C4-2B (cell line): ENCODE results near the gene PLEKHM2.

Source experiments
- CTCF ChIP-seq: fragments of 450-650 bp; conservative IDR thresholded peaks from 2 replicates; pipeline ENCODE4 v1.5.1; 2017; ENCODE audit warnings: mild to moderate bottlenecking
- ZFX ChIP-seq: fragments of 450-650 bp; IDR thresholded peaks from 2 replicates; pipeline ENCODE4 v1.6.1; 2017

DNA sequence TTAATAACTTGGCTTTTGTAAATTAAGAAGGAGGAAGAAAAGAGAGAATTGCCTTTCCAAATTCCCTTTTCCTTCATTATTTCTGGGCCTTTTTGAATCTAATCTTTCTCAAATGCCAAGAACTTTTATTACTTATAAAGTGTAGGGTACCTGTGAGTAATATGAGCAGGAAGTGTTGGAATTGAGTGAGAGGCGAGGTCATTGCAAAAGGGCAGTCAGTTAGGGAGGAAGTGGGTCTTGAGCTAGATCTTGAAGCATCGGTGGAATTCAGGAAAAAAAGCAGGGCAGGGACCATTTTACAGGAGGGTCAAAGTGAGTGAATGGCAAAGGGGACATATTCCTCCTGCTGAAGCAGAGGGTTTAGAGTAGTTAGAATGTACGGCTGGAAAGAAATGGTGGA is 43.5 kb upstream of the PLEKHM2 start:
- TF ChIP-seq CTCF (no peak), ZFX (no peak)
